Smooth muscle cell (in vitro differentiated cells): ENCODE measurements around the gene HOXC5. TPM values are rescaled to one million over a fixed set of nuclear protein-coding genes. Genes with fewer than 3 reads are reported as not detected.

ENCODE experiments used
- DNase-seq: peaks from one replicate; lab custom pipeline; 2025; ENCODE audit not compliant: unreplicated experiment; lab: John Stamatoyannopoulos, UW
- H2AFZ ChIP-seq: fragments of 200-600 bp; sonication (generic); 2 replicates; pipeline ENCODE4 v1.6.0; 2016; ENCODE audit warnings: antibody characterized with exemption, low read depth, mild to moderate bottlenecking
- H3F3A ChIP-seq: fragments of 200-600 bp; sonication (generic); 2 replicates; pipeline ENCODE4 v1.6.0; 2017; ENCODE audit warnings: antibody characterized with exemption, low read depth
- H3K27ac ChIP-seq: fragments of 200-600 bp; sonication (generic); 2 replicates; pipeline ENCODE4 v1.5.1; 2016; ENCODE audit warnings: low read depth, mild to moderate bottlenecking
- H3K27me3 ChIP-seq: fragments of 200-600 bp; sonication (generic); 2 replicates; pipeline ENCODE4 v1.6.1; 2016; ENCODE audit warnings: low read depth, mild to moderate bottlenecking
- H3K36me3 ChIP-seq: fragments of 200-600 bp; sonication (generic); 2 replicates; pipeline ENCODE4 v1.5.1; 2016; ENCODE audit warnings: low read depth
- H3K4me1 ChIP-seq: fragments of 200-600 bp; sonication (generic); 2 replicates; pipeline ENCODE4 v1.5.1; 2016; ENCODE audit warnings: low read depth
- H3K4me2 ChIP-seq: fragments of 200-600 bp; sonication (generic); 2 replicates; pipeline ENCODE4 v1.6.0; 2016; ENCODE audit warnings: mild to moderate bottlenecking
- H3K4me3 ChIP-seq: fragments of 200-600 bp; sonication (generic); 2 replicates; pipeline ENCODE4 v1.5.1; 2016; ENCODE audit warnings: mild to moderate bottlenecking
- H3K79me2 ChIP-seq: fragments of 200-600 bp; sonication (generic); 2 replicates; pipeline ENCODE4 v1.6.0; 2016; ENCODE audit warnings: low read depth, mild to moderate bottlenecking
- H3K9ac ChIP-seq: fragments of 200-600 bp; sonication (generic); 2 replicates; pipeline ENCODE4 v1.6.0; 2016; ENCODE audit warnings: low read depth
- H3K9me3 ChIP-seq: fragments of 200-600 bp; sonication (generic); replicated peaks from 2 replicates; pipeline ENCODE4 v1.5.1; 2016; ENCODE audit warnings: low read depth
- H4K20me1 ChIP-seq: fragments of 200-600 bp; sonication (generic); 2 replicates; pipeline ENCODE4 v1.6.0; 2016; ENCODE audit warnings: low read depth
- WGBS: methylation state at CpG from one replicate; pipeline ENCODE4 v1.1.7; 2016; ENCODE audit warnings: low lambda C conversion rate; 5-methylcytosine and 5-hydroxymethylcytosine counted together
- polyA plus RNA-seq: library from polyadenylated mRNA; unstranded; fragments of >200 nt; fragmentation: Nextera tagmentation; extraction: Ambion mirVana; gene quantifications from 2 replicates; pipeline ENCODE4 v1.2.1, GENCODE V29; 2016
- total RNA-seq: library from RNA; depleted of rRNA; stranded (reverse); fragments of >200 nt; gene quantifications from 2 replicates; pipeline ENCODE4 v1.2.3, GENCODE V29; 2014
- TF ChIP-seq, protein P1 (sequence below): fragments of 200-600 bp; sonication (generic); IDR thresholded peaks from 2 replicates; pipeline ENCODE4 v1.5.1; 2017; ENCODE audit warnings: borderline replicate concordance, mild to moderate bottlenecking, antibody characterized with exemption; ENCODE audit not compliant: insufficient read depth, poor library complexity, severe bottlenecking

Gene HOXC5
- total and polyA plus RNA-seq, 2 experiments from 2014 or later: 0.54 to 1.3 TPM

DNA sequence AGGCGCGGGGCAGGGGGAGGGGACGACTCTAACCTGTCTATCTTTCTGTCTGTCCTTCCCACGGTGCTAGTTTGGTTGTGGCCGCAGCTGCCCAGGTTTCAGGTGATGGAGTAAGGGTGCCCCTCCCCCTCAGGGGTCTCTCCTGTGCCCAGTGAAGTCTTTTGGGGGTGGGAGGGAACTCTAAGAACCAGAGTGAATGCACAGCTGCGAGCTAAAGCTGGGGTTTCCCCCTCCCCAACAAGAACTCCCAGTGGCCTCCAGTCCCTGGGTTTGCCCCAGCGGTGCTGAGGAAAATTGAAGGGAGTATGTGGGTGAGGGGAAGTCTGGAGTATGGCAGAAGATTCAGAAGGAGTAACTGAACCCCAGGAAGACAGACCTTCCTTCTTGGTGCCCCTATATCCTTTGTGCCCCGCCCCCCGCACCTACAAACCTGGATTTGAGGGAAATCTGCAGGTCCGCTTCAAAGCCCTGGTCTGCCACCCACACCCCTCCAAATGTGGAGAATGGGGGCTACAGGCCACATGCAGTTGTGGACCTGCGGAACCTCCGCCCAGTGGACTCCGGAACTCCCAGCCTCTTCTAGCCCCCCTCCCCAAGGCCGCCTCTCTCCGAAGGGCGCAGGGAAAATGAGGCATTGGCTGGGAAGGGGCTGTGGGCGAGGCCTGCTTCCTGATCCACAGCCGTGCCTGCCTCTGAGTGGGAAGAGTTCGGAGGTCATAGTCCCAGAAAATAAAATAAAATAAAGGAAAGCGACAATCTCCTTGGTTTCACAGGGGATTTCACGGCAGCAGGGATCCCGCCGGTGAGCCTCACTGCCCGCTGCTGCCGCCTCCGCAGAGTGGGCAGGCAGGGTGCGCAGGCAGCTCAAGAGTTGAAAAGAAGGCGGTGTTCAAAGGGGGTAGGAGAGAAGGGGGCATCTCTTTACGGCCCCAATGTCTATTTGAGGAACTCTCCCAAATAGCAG is 36.3 kb upstream of the HOXC5 start:
- H3K9ac ChIP-seq: peak overlapping the region; percentile 63
- 35% methylated on average over 29 of the region's 29 CpGs for WGBS
- no peaks in the 10 kb centered on the region for H3K36me3 ChIP-seq

DNA sequence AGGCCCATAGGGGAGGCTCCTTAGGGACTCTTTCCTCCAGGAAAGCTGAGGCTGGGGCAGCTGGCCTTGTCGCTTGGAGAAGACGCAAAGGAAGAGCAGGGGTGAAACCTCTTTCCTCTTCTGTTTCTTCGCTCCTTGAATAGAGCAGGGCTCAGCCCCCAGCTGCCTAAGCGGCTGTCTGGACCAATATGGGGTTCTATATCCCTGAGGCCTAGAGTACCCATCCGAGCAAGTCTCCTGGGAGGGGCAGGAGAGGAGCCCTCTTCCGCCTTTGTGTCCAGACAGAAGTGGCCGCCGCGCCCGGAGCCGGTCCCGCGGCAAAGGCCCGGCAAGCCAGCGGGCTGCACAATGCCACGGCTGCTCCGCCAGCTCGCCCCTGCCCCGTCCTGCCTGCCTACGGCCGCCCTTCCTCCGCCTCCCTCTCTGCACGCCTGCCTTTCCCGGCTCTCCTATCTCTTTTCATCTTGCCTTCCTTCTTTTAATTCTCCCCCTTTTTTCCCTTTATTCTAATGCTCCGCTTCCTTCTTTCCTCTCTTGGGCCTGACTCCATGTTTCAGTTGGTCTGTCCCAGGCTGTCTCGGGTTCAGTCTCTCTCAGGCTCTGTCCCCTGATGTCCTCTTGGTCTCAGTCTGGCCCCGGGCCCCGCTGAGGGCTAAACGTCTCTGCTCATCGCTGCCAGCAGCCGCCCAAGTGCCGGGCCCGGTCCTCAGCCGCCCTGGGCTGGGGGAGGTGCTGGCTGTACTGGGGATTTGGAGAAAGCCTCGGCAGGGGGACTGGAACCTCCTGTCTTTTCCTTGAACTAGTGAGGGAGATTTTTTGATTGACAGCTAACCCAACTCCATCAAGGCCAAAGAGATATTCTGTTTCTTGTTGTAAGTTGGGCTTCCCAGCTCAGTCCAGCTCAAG is 35.4 kb upstream of the HOXC5 start:
- DNase-seq: no peak
- no peak overlapping the region for H2AFZ ChIP-seq
- no peak overlapping the region for H3K4me3 ChIP-seq
- H3K27ac ChIP-seq: no peak overlapping the region
- WGBS: 15% methylated on average over 35 of the region's 35 CpGs
- H3K9me3 ChIP-seq: no peaks in the 10 kb centered on the region
- peaks cover 100% of the 10 kb centered on the region for H3K27me3 ChIP-seq
- peaks cover 7% of the 10 kb centered on the region for H3K4me1 ChIP-seq
- no peaks in the 10 kb centered on the region for H3F3A ChIP-seq
- H3K4me2 ChIP-seq: peak overlapping the region; percentile 29
- H3K36me3 ChIP-seq: no peaks in the 10 kb centered on the region
- no peaks in the 10 kb centered on the region for H3K79me2 ChIP-seq
- TF ChIP-seq, protein P1, sequence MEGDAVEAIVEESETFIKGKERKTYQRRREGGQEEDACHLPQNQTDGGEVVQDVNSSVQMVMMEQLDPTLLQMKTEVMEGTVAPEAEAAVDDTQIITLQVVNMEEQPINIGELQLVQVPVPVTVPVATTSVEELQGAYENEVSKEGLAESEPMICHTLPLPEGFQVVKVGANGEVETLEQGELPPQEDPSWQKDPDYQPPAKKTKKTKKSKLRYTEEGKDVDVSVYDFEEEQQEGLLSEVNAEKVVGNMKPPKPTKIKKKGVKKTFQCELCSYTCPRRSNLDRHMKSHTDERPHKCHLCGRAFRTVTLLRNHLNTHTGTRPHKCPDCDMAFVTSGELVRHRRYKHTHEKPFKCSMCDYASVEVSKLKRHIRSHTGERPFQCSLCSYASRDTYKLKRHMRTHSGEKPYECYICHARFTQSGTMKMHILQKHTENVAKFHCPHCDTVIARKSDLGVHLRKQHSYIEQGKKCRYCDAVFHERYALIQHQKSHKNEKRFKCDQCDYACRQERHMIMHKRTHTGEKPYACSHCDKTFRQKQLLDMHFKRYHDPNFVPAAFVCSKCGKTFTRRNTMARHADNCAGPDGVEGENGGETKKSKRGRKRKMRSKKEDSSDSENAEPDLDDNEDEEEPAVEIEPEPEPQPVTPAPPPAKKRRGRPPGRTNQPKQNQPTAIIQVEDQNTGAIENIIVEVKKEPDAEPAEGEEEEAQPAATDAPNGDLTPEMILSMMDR: no peak
- no peaks in the 10 kb centered on the region for H4K20me1 ChIP-seq
- no peak overlapping the region for H3K9ac ChIP-seq

More for the DNA sequence above, 36.3 kb upstream of the HOXC5 start:
- TF ChIP-seq, protein P1: no peak
- H3K4me2 ChIP-seq: peak overlapping the region; percentile 89
- peak overlapping the region; percentile 21 for H3K27ac ChIP-seq
- no peaks in the 10 kb centered on the region for H3F3A ChIP-seq
- H3K79me2 ChIP-seq: no peaks in the 10 kb centered on the region
- peaks cover 100% of the 10 kb centered on the region for H3K27me3 ChIP-seq
- peak overlapping the region; percentile 49 for H3K4me3 ChIP-seq
- peaks cover 7% of the 10 kb centered on the region for H3K4me1 ChIP-seq
- H3K9me3 ChIP-seq: no peaks in the 10 kb centered on the region
- H2AFZ ChIP-seq: peak overlapping the region; percentile 84
- no peak for DNase-seq
- H4K20me1 ChIP-seq: no peaks in the 10 kb centered on the region

DNA sequence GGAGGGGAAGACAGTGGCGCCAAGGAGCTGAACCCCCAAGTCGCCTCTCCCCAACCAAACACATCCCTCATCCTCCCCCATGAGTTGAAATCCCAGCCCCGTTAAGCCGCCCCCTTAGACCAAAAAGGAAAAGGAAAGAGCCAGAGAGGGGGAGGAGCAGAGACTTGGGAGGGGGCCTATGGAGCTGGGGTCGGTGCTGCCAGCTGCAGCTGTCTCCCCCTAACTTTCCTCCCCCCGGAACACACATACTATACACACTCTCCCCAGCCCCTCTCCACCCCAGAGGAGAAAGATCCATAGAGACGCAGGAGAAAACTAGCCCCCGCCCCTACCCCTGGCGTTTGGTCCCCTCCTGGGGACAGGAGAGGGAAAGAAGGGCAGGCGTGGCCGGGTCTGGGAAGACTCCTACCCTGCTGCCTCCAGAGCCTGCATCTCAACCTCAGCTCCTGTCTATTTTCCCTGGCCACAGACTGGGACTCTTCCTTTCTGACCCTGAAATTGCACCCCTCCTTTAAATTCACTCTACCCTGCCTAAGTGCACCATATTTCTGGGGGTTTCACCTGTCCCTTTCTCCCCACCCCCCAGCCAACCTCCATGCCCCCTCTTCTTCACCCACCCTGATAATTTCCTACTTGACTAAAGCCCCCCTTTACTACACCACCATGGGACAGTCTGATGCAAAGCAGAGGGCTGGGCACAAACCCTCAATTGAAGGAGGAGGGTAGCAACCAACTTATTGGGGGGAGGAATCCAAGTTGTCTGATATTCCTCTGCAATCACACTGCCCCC is 34.5 kb upstream of the HOXC5 start:
- Histone ChIP-seq H3K4me2 (no peak overlapping the region), H3K4me1 (peaks cover 7% of the 10 kb centered on the region), H3K9ac (no peak overlapping the region), H2AFZ (no peak overlapping the region), H3K79me2 (no peaks in the 10 kb centered on the region), H4K20me1 (no peaks in the 10 kb centered on the region), H3K27me3 (peaks cover 100% of the 10 kb centered on the region), H3K27ac (no peak overlapping the region), H3K4me3 (no peak overlapping the region), H3K36me3 (no peaks in the 10 kb centered on the region), H3F3A (no peaks in the 10 kb centered on the region), H3K9me3 (no peaks in the 10 kb centered on the region)
- TF ChIP-seq, protein P1: no peak
- WGBS: 30% methylated on average over 9 of the region's 11 CpGs
- DNase-seq: no peak
